ENCODE results near the gene CENPA.
"Not testable (repeated sequence)": the region's sequence is repeated elsewhere in the genome, so short reads cannot be mapped to it uniquely, and the experiment has no call there.

CENPA gene

DNA sequence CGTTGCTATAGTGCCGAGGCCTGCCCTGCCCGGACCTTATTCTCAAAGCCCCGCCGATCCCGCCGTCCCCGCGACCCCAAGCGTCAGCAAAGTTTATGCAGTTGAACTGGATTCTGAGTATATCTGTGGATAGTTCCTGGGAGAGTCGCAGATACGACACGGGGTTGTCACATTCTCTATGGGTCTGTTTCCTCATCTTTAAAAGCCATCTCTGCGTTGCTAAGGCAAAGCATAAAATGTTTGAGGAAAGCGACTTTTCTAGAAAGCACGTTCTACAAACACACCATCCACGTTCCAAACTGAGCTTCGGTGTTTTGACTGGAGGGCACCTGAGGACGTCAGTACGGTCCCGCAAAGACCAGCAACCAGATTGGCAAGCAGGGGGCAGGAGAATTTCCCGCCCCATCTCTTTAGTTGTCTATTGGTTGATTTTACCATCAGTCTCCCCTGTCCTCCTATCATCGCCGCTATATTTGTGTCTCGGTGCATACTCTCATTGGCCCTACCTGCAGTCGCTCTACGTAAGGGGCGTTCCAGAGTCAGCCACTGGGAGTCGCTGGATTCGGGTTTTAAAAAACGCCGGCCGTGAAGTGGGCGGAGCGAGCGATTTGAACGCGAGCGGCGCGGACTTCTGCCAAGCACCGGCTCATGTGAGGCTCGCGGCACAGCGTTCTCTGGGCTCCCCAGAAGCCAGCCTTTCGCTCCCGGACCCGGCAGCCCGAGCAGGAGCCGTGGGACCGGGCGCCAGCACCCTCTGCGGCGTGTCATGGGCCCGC, at the start of gene CENPA:
TSS of gene CENPA (plus strand) at position 626 of the 776 bp plus-strand sequence. CDS start at position 767, 141 bp downstream.
- peak; percentile 94 for DNase-seq (ENCODE audit: low spot score)
- Mint-ChIP-seq H3K4me3 (peak within 1 kb of the TSS; percentile 93), H3K27ac (peak within 1 kb of the TSS; percentile 85), H3K27me3 (ENCODE audit: low read depth) (no peaks in the 10 kb centered on the region), H3K9me3 (peaks cover 6% of the 10 kb centered on the region), H3K36me3 (ENCODE audit: low read depth) (peaks cover 34% of the 10 kb centered on the region), H3K4me1 (ENCODE audit: low read depth) (peaks cover 34% of the 10 kb centered on the region)

DNA sequence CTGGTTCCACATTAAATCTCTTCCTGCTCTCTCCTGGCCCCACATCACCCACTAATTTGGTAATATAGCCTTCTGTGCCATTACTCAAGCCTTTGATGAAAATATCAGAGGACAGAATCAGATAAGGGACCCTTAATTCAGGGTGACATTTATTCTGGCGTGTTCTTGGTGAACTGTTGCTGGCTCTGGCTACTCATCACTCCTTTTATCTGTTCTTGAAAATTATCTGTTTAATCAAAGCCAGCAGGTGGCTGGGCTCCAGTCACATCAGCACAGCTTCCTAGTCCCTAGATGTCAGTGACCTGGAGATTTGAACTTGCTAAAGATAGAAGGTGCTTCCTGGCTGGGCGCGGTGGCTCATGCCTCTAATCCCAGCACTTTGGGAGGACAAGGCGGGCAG, 48.6 kb upstream of the CENPA start:
- H3K9me3 Mint-ChIP-seq = no peaks in the 10 kb centered on the region
- H3K27ac Mint-ChIP-seq = no peak overlapping the region
- H3K36me3 Mint-ChIP-seq (ENCODE audit: low read depth) = no peaks in the 10 kb centered on the region
- no peak overlapping the region for H3K4me3 Mint-ChIP-seq
- no peak for DNase-seq (ENCODE audit: low spot score)
- no peaks in the 10 kb centered on the region for H3K27me3 Mint-ChIP-seq (ENCODE audit: low read depth)
- peaks cover 2% of the 10 kb centered on the region for H3K4me1 Mint-ChIP-seq (ENCODE audit: low read depth)

DNA sequence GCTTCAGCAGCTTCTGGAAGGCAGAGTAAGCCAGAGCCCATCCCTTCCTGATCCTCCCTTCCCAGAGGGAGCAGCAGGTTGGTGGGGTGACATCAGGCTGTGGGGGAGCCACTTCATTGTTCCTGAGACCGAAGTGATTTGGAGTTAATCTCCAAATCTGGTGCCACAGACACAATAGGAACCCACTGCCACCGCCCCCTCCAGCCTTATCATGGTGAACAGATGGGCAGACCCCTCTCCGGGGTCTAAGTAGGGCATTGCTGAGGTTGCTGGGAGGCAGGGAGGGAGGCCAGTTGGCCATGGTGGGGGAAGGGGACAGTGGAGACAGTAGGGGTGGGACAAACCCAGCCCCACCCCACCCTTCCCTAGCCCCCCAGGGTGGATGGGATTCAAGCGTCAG, 47.4 kb upstream of the CENPA start:
- H3K27me3 Mint-ChIP-seq (ENCODE audit: low read depth) = no peaks in the 10 kb centered on the region
- H3K4me3 Mint-ChIP-seq = no peak overlapping the region
- DNase-seq (ENCODE audit: low spot score) = no peak
- peaks cover 2% of the 10 kb centered on the region for H3K4me1 Mint-ChIP-seq (ENCODE audit: low read depth)
- no peaks in the 10 kb centered on the region for H3K36me3 Mint-ChIP-seq (ENCODE audit: low read depth)
- H3K27ac Mint-ChIP-seq = no peak overlapping the region
- no peaks in the 10 kb centered on the region for H3K9me3 Mint-ChIP-seq

DNA sequence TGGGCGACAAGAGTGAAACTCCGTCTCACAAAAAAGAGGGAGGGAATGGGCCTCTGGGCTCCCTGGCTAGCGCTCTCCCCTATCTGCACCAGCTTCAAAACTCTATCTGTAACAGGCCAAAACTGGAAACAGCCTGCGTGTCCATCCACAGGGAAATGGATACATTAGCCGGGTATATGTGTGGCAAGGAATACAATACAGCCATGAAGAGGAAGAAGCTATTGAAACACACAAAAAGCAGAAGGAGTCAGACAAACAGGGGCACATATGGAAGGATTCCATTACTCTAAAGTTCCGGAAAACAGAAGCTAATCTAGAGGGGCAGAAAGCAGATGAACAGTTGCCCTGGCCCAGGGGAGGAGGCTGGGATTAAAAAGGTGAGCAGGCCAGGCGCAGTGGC, 46.3 kb upstream of the CENPA start:
- no peaks in the 10 kb centered on the region for H3K36me3 Mint-ChIP-seq (ENCODE audit: low read depth)

DNA sequence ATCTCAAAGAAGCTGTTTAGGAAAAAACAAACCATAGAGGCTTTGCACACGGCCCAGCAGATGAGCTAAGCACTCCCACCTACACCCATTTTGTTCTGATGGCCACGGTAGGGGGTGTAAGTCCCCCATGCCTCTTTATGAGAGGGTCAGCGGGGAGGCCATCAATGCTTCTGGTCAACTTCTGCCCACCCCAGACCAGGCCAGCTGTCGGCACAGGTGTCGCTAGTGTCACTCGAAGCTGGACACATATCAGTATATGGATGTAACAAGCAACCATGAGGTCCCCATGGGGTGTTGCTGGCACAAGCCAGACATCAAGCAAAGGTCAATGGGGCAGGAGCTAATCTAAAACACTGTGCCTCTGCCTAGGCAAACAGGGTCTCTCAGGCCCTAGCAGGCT, 45.5 kb upstream of the CENPA start:
- Mint-ChIP-seq H3K9me3 (no peaks in the 10 kb centered on the region), H3K36me3 (ENCODE audit: low read depth) (no peaks in the 10 kb centered on the region), H3K27me3 (ENCODE audit: low read depth) (no peaks in the 10 kb centered on the region), H3K4me3 (no peak overlapping the region), H3K27ac (no peak overlapping the region), H3K4me1 (ENCODE audit: low read depth) (peaks cover 2% of the 10 kb centered on the region)
- no peak for DNase-seq (ENCODE audit: low spot score)

More for the DNA sequence above, 46.3 kb upstream of the CENPA start:
- Mint-ChIP-seq H3K4me3 (no peak overlapping the region), H3K4me1 (ENCODE audit: low read depth) (peaks cover 2% of the 10 kb centered on the region), H3K27ac (no peak overlapping the region), H3K9me3 (no peaks in the 10 kb centered on the region), H3K27me3 (ENCODE audit: low read depth) (no peaks in the 10 kb centered on the region)
- DNase-seq (ENCODE audit: low spot score) = no peak

DNA sequence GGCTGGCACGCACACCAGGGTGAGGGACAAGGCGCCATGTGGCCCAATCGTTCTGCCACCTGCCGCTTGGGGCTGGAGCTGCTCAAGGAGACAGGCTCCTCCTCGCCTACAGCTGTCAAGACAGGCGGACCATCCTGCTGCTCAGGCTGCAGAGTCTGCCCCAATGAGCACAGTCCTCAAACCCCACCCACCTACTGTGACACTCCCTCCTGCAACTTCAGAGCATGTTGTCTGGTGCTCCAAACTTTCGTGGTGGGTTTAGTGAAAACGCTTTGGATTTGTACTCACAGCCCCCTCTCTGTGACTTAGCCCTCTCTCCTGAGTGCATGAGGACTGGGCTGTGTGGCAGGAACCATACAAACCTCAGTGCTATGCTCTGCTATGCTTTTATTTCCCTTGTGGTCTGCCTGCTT, 45.0 kb upstream of the CENPA start:
- no peak for DNase-seq (ENCODE audit: low spot score)
- Mint-ChIP-seq H3K27me3 (ENCODE audit: low read depth) (no peaks in the 10 kb centered on the region), H3K4me3 (no peak overlapping the region), H3K36me3 (ENCODE audit: low read depth) (no peaks in the 10 kb centered on the region), H3K4me1 (ENCODE audit: low read depth) (peaks cover 2% of the 10 kb centered on the region), H3K9me3 (no peaks in the 10 kb centered on the region), H3K27ac (no peak overlapping the region)

DNA sequence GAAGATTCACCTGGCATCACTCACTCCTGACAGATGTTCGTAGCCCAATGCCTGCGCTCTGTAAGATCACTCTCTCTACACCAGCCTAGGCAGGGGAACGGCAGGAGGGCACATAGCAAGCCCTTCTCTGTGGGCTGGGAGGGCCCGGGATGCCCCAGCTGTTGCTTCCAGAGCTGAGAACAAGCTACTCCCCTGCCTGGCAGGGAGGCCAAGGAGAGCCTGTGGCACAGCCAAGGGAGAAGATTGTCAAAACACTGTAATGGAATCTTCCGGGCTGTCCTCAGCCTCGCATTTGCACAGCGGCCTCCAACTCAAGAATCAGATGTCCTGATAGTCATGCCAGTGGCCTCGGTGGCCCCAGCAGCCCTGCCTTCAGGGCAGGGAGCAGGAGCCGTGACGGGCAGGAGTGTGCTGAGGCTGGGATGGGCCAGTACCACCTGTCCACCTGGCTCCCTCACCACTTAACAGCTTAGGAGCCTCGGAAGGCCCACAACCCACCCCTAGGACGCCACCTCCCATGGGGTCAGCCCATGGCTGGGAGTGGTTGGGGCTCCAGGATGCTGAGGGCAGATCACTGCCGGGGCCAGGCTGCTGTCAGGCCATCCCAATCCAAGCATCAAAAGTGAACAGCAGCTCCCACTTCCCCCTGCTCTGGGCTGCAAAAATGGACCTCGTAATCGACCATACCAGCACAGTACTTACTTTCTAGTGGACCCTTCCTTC, 43.6 kb upstream of the CENPA start:
- H3K27me3 Mint-ChIP-seq (ENCODE audit: low read depth) = no peaks in the 10 kb centered on the region
- no peak for DNase-seq (ENCODE audit: low spot score)
- H3K27ac Mint-ChIP-seq = no peak overlapping the region
- no peaks in the 10 kb centered on the region for H3K36me3 Mint-ChIP-seq (ENCODE audit: low read depth)
- peaks cover 2% of the 10 kb centered on the region for H3K4me1 Mint-ChIP-seq (ENCODE audit: low read depth)
- no peak overlapping the region for H3K4me3 Mint-ChIP-seq
- H3K9me3 Mint-ChIP-seq = no peaks in the 10 kb centered on the region

DNA sequence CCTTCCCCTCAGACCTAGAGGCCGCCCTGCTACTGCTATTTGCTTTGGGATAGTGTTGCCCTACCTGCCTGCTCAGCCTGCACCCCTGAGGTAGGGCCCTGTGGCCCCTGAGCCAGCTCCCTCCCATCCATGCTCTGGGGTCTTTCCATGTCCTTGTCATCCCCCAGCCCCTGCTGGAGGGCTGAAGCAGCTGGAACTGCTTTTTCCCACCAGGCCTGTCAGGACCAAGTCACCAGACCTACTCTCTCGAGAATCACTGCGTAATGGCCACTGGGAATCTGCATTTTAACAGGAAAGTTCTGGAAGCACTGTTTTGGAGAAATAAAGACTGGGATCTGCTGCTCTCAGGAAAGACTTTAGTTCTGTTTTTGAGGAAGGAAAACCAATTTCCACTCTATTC, 42.0 kb upstream of the CENPA start:
- DNase-seq (ENCODE audit: low spot score) = no peak
- Mint-ChIP-seq H3K9me3 (no peaks in the 10 kb centered on the region), H3K4me1 (ENCODE audit: low read depth) (peaks cover 2% of the 10 kb centered on the region), H3K4me3 (no peak overlapping the region), H3K36me3 (ENCODE audit: low read depth) (no peaks in the 10 kb centered on the region), H3K27ac (no peak overlapping the region), H3K27me3 (ENCODE audit: low read depth) (no peaks in the 10 kb centered on the region)

DNA sequence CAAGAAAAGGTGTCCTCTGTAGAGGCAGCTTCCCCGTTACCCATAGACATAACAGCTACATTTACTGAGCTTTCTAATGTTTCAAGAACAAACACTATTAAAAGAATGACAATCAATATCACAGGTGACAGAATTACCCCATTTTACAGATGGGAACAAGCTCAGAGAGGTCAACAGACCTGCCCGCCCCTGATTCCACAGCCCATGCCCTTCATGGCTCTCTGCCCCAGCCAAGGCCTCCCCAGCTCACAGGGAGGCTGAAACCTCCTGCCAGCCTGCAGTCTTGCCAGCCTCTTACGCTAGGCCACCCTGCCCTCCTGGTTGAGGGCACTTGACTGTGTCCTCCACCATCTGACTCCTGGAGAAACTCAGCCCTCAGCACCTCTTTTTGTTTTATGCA, 40.9 kb upstream of the CENPA start:
- Mint-ChIP-seq H3K27ac (no peak overlapping the region), H3K36me3 (ENCODE audit: low read depth) (no peaks in the 10 kb centered on the region), H3K9me3 (no peaks in the 10 kb centered on the region), H3K4me3 (no peak overlapping the region), H3K4me1 (ENCODE audit: low read depth) (peaks cover 2% of the 10 kb centered on the region), H3K27me3 (ENCODE audit: low read depth) (peaks cover 2% of the 10 kb centered on the region)
- no peak for DNase-seq (ENCODE audit: low spot score)

DNA sequence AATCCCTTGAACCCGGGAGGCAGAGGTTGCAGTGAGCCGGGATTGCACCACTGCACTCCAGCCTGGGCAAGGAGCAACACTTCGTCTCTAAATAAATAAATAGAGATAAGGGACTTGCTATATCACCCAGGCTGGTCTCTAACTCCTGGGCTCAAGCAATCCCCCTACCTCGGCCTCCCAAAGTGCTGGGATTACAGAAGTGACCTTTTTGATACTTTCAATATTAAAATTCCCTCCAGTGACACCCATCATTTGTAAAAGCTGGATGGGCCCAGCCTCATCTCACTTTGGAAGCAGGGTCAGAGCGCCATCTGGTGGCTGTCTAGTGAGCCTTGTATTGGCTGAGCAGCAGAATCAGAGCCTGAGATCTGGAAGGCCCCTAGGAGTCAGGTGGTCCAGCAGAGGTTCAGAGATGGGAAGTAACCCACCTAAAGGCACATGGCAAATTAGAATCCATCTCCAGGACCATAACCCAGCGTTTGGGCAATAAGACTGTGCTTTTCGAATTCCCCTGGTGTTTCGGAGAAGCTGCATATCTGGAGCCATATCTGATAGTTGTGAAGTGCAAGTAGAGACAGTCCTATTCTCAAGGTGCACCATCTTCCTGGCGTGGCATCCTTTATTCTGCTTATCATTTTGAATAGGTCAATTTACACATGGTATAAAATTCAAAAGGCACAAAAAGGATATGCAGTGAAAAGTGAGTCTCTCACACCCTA, 40.1 kb upstream of the CENPA start:
- Mint-ChIP-seq H3K27ac (no peak overlapping the region), H3K36me3 (ENCODE audit: low read depth) (no peaks in the 10 kb centered on the region), H3K27me3 (ENCODE audit: low read depth) (peaks cover 2% of the 10 kb centered on the region), H3K4me1 (ENCODE audit: low read depth) (peaks cover under 1% of the 10 kb centered on the region), H3K4me3 (no peak overlapping the region), H3K9me3 (no peaks in the 10 kb centered on the region)
- DNase-seq (ENCODE audit: low spot score) = peak; percentile 58

DNA sequence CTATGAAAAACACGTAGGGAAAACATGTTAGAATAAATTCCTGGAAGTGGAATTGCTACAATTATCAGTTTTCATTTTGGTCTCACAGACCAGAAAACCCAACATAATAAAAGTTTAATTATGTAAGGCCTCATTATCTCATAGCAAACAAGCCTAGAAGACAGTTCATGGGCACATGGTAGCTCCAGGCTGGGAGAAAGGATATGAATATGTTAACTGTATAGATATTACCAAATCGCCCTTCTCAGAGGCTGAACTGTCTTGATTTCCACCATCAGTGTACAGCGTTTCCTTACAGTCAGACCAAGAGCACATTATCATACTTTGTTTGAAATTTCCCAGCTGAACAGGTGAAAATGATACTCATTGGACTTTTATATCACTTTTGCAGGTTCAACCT, 38.9 kb upstream of the CENPA start:
- Mint-ChIP-seq H3K27ac (no peak overlapping the region), H3K4me1 (ENCODE audit: low read depth) (no peaks in the 10 kb centered on the region), H3K27me3 (ENCODE audit: low read depth) (peaks cover 2% of the 10 kb centered on the region), H3K9me3 (no peaks in the 10 kb centered on the region), H3K4me3 (no peak overlapping the region), H3K36me3 (ENCODE audit: low read depth) (no peaks in the 10 kb centered on the region)
- DNase-seq (ENCODE audit: low spot score) = no peak

DNA sequence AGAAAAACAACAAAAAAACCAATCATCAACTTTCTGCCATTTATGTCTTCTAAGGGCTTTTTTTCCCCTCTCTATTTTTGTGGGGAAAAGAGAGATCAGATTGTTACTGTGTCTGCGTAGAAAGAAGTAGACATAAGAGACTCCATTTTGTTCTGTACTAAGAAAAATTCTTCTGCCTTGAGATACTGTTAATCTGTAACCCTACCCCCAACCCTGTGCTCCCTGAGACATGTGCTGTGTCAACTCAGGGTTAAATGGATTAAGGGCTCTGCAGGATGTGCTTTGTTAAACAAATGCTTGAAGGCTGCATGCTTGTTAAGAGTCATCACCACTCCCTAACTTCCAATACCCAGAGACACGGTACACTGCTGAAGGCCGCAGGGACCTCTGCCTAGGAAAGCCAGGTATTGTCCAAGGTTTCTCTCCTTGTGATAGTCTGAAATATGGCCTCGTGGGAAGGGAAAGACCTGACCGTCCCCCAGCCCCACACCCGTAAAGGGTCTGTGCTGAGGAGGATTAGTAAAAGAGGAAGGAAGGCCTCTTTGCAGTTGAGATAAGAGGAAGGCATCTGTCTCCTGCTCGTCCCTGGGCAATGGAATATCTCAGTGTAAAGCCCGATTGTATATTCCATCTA, 36.0 kb upstream of the CENPA start:
- H3K9me3 Mint-ChIP-seq; DNase-seq (ENCODE audit: low spot score); H3K27ac Mint-ChIP-seq; H3K36me3 Mint-ChIP-seq (ENCODE audit: low read depth); H3K4me3 Mint-ChIP-seq; H3K4me1 Mint-ChIP-seq (ENCODE audit: low read depth); H3K27me3 Mint-ChIP-seq (ENCODE audit: low read depth): not testable (repeated sequence)

DNA sequence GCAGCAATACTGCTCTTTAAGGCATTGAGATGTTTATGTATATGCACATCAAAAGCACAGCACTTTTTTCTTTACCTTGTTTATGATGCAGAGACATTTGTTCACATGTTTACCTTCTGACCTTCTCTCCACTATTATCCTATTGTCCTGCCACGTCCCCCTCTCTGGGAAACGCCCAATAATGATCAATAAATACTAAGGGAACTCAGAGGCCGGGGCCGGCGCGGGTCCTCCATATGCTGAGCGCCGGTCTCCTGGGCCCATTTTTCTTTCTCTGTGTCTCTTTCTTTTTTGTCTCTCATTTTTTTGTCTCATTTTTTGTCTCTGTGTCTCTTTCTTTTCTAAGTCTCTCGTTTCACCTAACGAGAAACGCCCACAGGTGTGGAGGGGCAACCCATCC, 35.4 kb upstream of the CENPA start:
- H3K36me3 Mint-ChIP-seq (ENCODE audit: low read depth); DNase-seq (ENCODE audit: low spot score); H3K4me1 Mint-ChIP-seq (ENCODE audit: low read depth); H3K27me3 Mint-ChIP-seq (ENCODE audit: low read depth); H3K9me3 Mint-ChIP-seq; H3K4me3 Mint-ChIP-seq; H3K27ac Mint-ChIP-seq: not testable (repeated sequence)

DNA sequence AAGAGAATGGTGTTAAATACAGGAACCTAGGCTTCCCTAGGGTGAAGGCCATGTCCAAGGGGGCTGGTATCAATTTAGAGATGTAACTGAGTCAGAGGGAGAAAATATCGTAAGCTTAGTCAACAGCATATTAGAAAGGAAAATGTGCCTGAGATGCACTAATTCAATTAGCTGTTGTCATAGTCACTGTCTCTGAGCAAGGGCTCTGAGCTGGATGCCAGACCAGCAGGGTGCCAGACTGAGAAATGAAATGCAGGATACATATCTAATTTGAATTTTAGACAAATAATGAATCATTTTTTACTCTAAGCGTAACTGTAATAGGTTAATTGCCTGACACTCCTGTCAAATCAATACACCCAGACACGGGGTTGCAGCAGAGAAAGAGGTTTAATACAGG, 33.2 kb upstream of the CENPA start:
- no peak overlapping the region for H3K27ac Mint-ChIP-seq
- H3K36me3 Mint-ChIP-seq (ENCODE audit: low read depth) = no peaks in the 10 kb centered on the region
- H3K4me1 Mint-ChIP-seq (ENCODE audit: low read depth) = peaks cover 5% of the 10 kb centered on the region
- peaks cover 7% of the 10 kb centered on the region for H3K27me3 Mint-ChIP-seq (ENCODE audit: low read depth)
- DNase-seq (ENCODE audit: low spot score) = no peak
- no peaks in the 10 kb centered on the region for H3K9me3 Mint-ChIP-seq
- H3K4me3 Mint-ChIP-seq = no peak overlapping the region
